Panc1 (cell line): ENCODE measurements around the gene RNF168. TPM values are rescaled to one million over a fixed set of nuclear protein-coding genes. Genes with fewer than 3 reads are reported as not detected.

Source experiments
- ATAC-seq: fragments of 200-7000 bp; cut with Tn5 transposase; 2 replicates; pipeline ENCODE4 v1.9.1; 2020; ENCODE audit warnings: mild to moderate bottlenecking, moderate library complexity
- BruUV-seq: library from RNA; stranded (reverse); fragments of 400-500 nt; replicated peaks from 2 replicates; lab custom pipeline; 2021; lab: Mats Ljungman, UMichigan
- CTCF ChIA-PET: fragments of 300-600 bp; sonication (Branson Sonifier 250); formaldehyde crosslinking; loops from one replicate; lab custom pipeline; 2022; ENCODE audit warnings: antibody characterized with exemption; lab: Charles Lee
- POLR2A ChIA-PET: fragments of 300-600 bp; sonication (Branson Sonifier 250); formaldehyde crosslinking; loops from one replicate; lab custom pipeline; 2022; ENCODE audit warnings: antibody characterized with exemption; lab: Charles Lee
- DNase-seq: peaks from one replicate; pipeline ENCODE4 v3.0.0-alpha.2; 2010; ENCODE audit warnings: low read depth, low spot score
- H3K27ac ChIP-seq: 2 replicates; pipeline ENCODE4 v1.5.1; 2011; ENCODE audit warnings: mild to moderate bottlenecking, low read length, inconsistent platforms
- H3K27me3 ChIP-seq: fragments of 200-500 bp; sonication (Bioruptor generic); 2 replicates; pipeline ENCODE4 v1.6.0; 2014; ENCODE audit warnings: low read length, inconsistent platforms; ENCODE audit not compliant: control insufficient read depth, insufficient read depth
- H3K36me3 ChIP-seq: fragments of 200-500 bp; sonication (Bioruptor generic); 2 replicates; pipeline ENCODE4 v1.5.1; 2014; ENCODE audit warnings: inconsistent platforms, mild to moderate bottlenecking, low read length, moderate library complexity; ENCODE audit not compliant: control insufficient read depth, insufficient read depth
- H3K4me1 ChIP-seq: 2 replicates; pipeline ENCODE4 v1.5.1; 2011; ENCODE audit warnings: inconsistent platforms, mild to moderate bottlenecking, low read length, moderate library complexity; ENCODE audit not compliant: control insufficient read depth, insufficient read depth
- H3K4me3 ChIP-seq, 2 experiments: 2 replicates each; pipeline ENCODE4 v1.5.1; 2011 to 2012; ENCODE audit warnings: low read depth in 2 of 2, low read length in 2 of 2, mild to moderate bottlenecking in 2 of 2, inconsistent platforms in 1 of 2, moderate library complexity in 1 of 2
- H3K9me3 ChIP-seq: fragments of 200-500 bp; sonication (Bioruptor generic); 2 replicates; pipeline ENCODE4 v1.5.1; 2014; ENCODE audit warnings: low read depth, mild to moderate bottlenecking, inconsistent platforms, low read length, moderate library complexity; ENCODE audit not compliant: control insufficient read depth, insufficient read depth
- POLR2AphosphoS5 ChIP-seq: IDR thresholded peaks from 2 replicates; pipeline ENCODE4 v1.6.1; 2012; ENCODE audit warnings: mild to moderate bottlenecking, low read depth, low read length, moderate library complexity
- REST ChIP-seq, 2 experiments: IDR thresholded peaks; 2 replicates each; pipeline ENCODE4 v1.6.1; 2011 to 2012; ENCODE audit warnings: low read depth in 2 of 2, control low read depth in 1 of 2, low read length in 1 of 2, mild to moderate bottlenecking in 1 of 2, moderate library complexity in 1 of 2; ENCODE audit not compliant: insufficient read depth in 1 of 2
- SIN3A ChIP-seq: IDR thresholded peaks from 2 replicates; pipeline ENCODE4 v1.6.1; 2012; ENCODE audit warnings: low read depth, mild to moderate bottlenecking, low read length, moderate library complexity, borderline replicate concordance; ENCODE audit not compliant: insufficient read depth
- TCF7L2 ChIP-seq: IDR thresholded peaks from 2 replicates; pipeline ENCODE4 v1.6.1; 2011; ENCODE audit warnings: mild to moderate bottlenecking, low read depth, low read length, inconsistent platforms
- in situ Hi-C: cut with HindIII; loops from 2 replicates; pipeline ENCODE4 v1.10.0; 2016; ENCODE audit warnings: low sequenced_read_pairs, low pct_unique_long_range_greater_than_20kb
- intact Hi-C: fragments of 100-400 bp; cut with micrococcal nuclease; formaldehyde crosslinking; loops from one replicate; pipeline ENCODE4 v1.10.0; 2022; ENCODE audit not compliant: unreplicated experiment
- total RNA-seq: library from RNA; stranded (reverse); gene quantifications from one replicate; pipeline ENCODE4 v1.2.1, GENCODE V29; 2021; ENCODE audit not compliant: unreplicated experiment
- TF ChIP-seq, protein P1 (sequence below): fragments of 450-650 bp; IDR thresholded peaks from 2 replicates; pipeline ENCODE4 v1.5.1; 2017; ENCODE audit warnings: mild to moderate bottlenecking

The RNF168 gene
- total RNA-seq, 1 experiment from 2014 or later, result 21.3 TPM

DNA sequence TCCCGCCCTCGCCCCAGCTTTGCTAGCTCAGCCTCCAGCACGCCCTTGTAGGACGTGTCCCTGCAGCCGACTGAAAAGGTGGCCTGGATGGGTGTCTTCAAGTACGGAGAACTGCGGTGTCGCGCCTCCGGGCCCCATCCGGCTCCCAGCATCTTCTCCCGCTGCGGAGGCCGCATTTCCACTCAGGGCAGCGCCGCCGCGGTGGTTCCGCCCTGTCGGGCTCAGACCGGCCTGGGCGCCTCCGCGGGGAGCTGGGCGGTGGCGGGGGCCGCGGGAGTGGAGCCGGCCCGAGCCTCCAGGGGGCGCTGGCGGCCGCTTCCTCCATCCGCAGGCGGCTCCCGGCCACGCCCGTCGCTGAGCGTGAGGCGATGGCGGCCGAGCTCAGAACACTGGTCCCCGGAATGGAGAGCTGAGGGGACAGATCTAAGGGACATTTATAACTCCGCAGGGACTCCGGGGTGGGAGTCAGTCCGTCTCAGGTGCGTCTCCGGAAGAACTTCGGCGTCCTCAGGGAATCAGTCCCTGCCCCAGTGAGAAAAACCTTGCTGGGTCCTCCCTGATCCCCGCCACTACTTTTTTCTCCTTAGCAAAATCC lies 25.2 kb upstream of the RNF168 start:
- ChIA-PET POLR2A (no interaction called here), CTCF (no interaction called here)
- TF ChIP-seq TCF7L2 (no peak), SIN3A (no peak), POLR2AphosphoS5 (no peak)
- TF ChIP-seq, protein P1, sequence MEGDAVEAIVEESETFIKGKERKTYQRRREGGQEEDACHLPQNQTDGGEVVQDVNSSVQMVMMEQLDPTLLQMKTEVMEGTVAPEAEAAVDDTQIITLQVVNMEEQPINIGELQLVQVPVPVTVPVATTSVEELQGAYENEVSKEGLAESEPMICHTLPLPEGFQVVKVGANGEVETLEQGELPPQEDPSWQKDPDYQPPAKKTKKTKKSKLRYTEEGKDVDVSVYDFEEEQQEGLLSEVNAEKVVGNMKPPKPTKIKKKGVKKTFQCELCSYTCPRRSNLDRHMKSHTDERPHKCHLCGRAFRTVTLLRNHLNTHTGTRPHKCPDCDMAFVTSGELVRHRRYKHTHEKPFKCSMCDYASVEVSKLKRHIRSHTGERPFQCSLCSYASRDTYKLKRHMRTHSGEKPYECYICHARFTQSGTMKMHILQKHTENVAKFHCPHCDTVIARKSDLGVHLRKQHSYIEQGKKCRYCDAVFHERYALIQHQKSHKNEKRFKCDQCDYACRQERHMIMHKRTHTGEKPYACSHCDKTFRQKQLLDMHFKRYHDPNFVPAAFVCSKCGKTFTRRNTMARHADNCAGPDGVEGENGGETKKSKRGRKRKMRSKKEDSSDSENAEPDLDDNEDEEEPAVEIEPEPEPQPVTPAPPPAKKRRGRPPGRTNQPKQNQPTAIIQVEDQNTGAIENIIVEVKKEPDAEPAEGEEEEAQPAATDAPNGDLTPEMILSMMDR, result peak; percentile 58
- Histone ChIP-seq H3K27me3 (no peaks in the 10 kb centered on the region), H3K36me3 (no peaks in the 10 kb centered on the region), H3K9me3 (no peaks in the 10 kb centered on the region), H3K4me1 (no peaks in the 10 kb centered on the region), H3K4me3 (no peak overlapping the region; a peak in 1 of 4 replicates), H3K27ac (no peak overlapping the region)
- in situ Hi-C loops (no loop called here), intact Hi-C loops (loop anchor here (10.0 kb wide), 1 partner anchor 446 kb away; no protein-coding TSS in a partner anchor)
- ATAC-seq (no peak), DNase-seq (no peak)
- no TSS peak for BruUV-seq

- ChIA-PET CTCF (interaction anchor here (0.6 to 0.9 kb wide), 2 partner anchors 304 to 307 kb away, joined by 5 to 8 read pairs; no protein-coding TSS in a partner anchor), POLR2A (interaction anchor here (0.6 kb wide), 1 partner anchor 272 kb away, joined by 6 read pairs; no protein-coding TSS in a partner anchor)
- in situ Hi-C loops, result no loop called here
- no TSS peak for BruUV-seq
- Histone ChIP-seq H3K27ac (no peak overlapping the region), H3K4me1 (no peaks in the 10 kb centered on the region), H3K4me3 (no peak overlapping the region), H3K27me3 (no peaks in the 10 kb centered on the region), H3K9me3 (no peaks in the 10 kb centered on the region), H3K36me3 (no peaks in the 10 kb centered on the region)
- intact Hi-C loops, result loop anchor here (2.0 to 10.0 kb wide), 2 partner anchors 160 to 450 kb away; no protein-coding TSS in a partner anchor
- no peak for DNase-seq
- no peak for TF ChIP-seq TCF7L2
- TF ChIP-seq, protein P1, result no peak
- ATAC-seq, result no peak
Observed at GRCh38 chr3:196525141-196525540, 21.6 kb upstream of the RNF168 start.

- POLR2A ChIA-PET, result interaction anchor here (0.6 kb wide), 1 partner anchor 225 kb away, joined by 3 read pairs; no protein-coding TSS in a partner anchor
- DNase-seq, result no peak
- Histone ChIP-seq H3K4me1 (no peaks in the 10 kb centered on the region), H3K4me3 (no peak overlapping the region), H3K27ac (no peak overlapping the region), H3K36me3 (no peaks in the 10 kb centered on the region), H3K27me3 (no peaks in the 10 kb centered on the region), H3K9me3 (no peaks in the 10 kb centered on the region)
- CTCF ChIA-PET, result interaction anchor here (0.6 to 1.1 kb wide), 2 partner anchors 160 to 306 kb away, joined by 3 to 5 read pairs; no protein-coding TSS in a partner anchor
- in situ Hi-C loops, result no loop called here
- no TSS peak for BruUV-seq
- ATAC-seq, result peak; percentile 87
- TF ChIP-seq, protein P1, result peak; percentile 89
- no peak for TF ChIP-seq REST (IDR thresholded peaks at IDR 0.05; ENCODE audit: insufficient read depth in 1 of 2, low read depth in 2 of 2, low read length in 1 of 2)
- intact Hi-C loops, result loop anchor here (2.0 to 10.0 kb wide), 3 partner anchors 160 to 502 kb away; no protein-coding TSS in a partner anchor
Observed at GRCh38 chr3:196524527-196524926, 21.0 kb upstream of the RNF168 start.
